ENCODE results near the gene LETMD1. TPM values are rescaled to one million over a fixed set of nuclear protein-coding genes. Genes with fewer than 3 reads are reported as not detected.

The LETMD1 gene
- total and polyA plus RNA-seq, 2 donors (not counting 3 experiments of a cell fraction or from before 2014, with no cell fraction given) = 38.9 to 47.7 TPM

DNA sequence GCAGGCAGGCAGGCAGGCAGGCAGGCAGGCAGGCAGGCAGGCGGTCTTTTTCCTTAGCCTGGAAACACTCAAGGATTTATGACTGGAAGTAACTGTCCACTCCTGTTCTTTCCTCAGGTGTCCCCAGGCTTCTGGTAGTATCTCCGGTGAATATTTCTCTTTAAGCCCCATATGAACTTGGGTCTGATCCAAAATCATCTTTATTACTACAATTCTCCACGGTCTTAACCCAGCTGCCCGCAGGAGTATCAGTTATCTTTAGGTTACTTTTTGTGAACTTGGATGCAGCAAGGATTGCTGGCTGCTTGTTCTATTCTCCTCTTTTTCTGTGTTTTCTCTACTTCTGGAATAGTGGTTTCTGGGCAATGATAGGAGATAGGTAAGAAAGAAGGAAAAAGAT lies 32.0 kb downstream of the LETMD1 start:
- no TSS peak for BruUV-seq (replicated peaks)
- Histone ChIP-seq H4K20me1 (replicated peaks; ENCODE audit: control insufficient read depth, extremely low read depth, insufficient read depth, low read length) (peaks cover 15% of the 10 kb centered on the region), H3K4me1 (ENCODE audit: control insufficient read depth, extremely low read depth, insufficient read depth, low read length) (peaks cover 12% of the 10 kb centered on the region), H3K36me3 (ENCODE audit: control insufficient read depth in 2 of 2, extremely low read depth in 1 of 2, insufficient read depth in 2 of 2, low read length in 2 of 2) (no peaks in the 10 kb centered on the region), H3K27me3 (ENCODE audit: control insufficient read depth in 2 of 2, insufficient read depth in 2 of 2, low read length in 2 of 2) (no peaks in the 10 kb centered on the region), H2AFZ (ENCODE audit: low read depth, low read length) (no peak overlapping the region), H3K9me1 (replicated peaks; ENCODE audit: control insufficient read depth, extremely low read depth, insufficient read depth, low read length) (no peaks in the 10 kb centered on the region), H3K27ac (ENCODE audit: insufficient read depth, low read depth, low read length) (no peak overlapping the region), H3K4me2 (ENCODE audit: insufficient read depth, low read length) (no peak overlapping the region), H3K9me3 (replicated peaks; ENCODE audit: control insufficient read depth, insufficient read depth, low read length) (no peaks in the 10 kb centered on the region), H3K9ac (replicated peaks; ENCODE audit: extremely low read depth, insufficient read depth, low read length) (no peak overlapping the region), H3K79me2 (ENCODE audit: control insufficient read depth, insufficient read depth, low read length) (peaks cover 63% of the 10 kb centered on the region), H3K4me3 (replicated peaks in 1 of 3; ENCODE audit: insufficient read depth in 1 of 3, low read depth in 1 of 3, low read length in 3 of 3) (no peak overlapping the region)
- DNase-seq (ENCODE audit: low read depth, low spot score) (no peak), FAIRE-seq (no peak)
- dilution Hi-C loops (cut with MboI; ENCODE audit: extremely low pct_ligation_motif_present, low sequenced_read_pairs) (no loop called here), intact Hi-C loops (cut with micrococcal nuclease) (loop anchor here (5.0 to 10.0 kb wide), 3 partner anchors 137 to 315 kb away; partner anchors contain the start of genes ATF1 and POU6F1)
- CTCF ChIA-PET = interaction anchor here (0.6 to 2.6 kb wide), 4 partner anchors 8 to 261 kb away, joined by 3 to 10 read pairs (median 5); no protein-coding TSS in a partner anchor
- POLR2A ChIA-PET = interaction anchor here (0.7 to 1.0 kb wide), 3 partner anchors 17 to 256 kb away, joined by 3 to 6 read pairs (median 6); no protein-coding TSS in a partner anchor
- TF ChIP-seq GATA2 (IDR thresholded peaks at IDR 0.05; ENCODE audit: insufficient read depth, insufficient read length, low read depth, low read length) (no peak), EZH2 (IDR thresholded peaks at IDR 0.05; ENCODE audit: borderline replicate concordance, low read depth, low read length, severe bottlenecking) (no peak), POLR2AphosphoS5 (IDR thresholded peaks at IDR 0.05; ENCODE audit: insufficient read depth, low read depth, low read length) (no peak), MYC (IDR thresholded peaks at IDR 0.05; ENCODE audit: low read depth, low read length) (no peak), POLR2A (IDR thresholded peaks at IDR 0.05; ENCODE audit: low read depth, low read length) (no peak), JUN (IDR thresholded peaks at IDR 0.05; ENCODE audit: borderline replicate concordance, insufficient read depth, insufficient read length, low read depth) (no peak), FOS (IDR thresholded peaks at IDR 0.05; ENCODE audit: borderline replicate concordance, insufficient read depth, low read length) (no peak)
- TF ChIP-seq, protein P1, sequence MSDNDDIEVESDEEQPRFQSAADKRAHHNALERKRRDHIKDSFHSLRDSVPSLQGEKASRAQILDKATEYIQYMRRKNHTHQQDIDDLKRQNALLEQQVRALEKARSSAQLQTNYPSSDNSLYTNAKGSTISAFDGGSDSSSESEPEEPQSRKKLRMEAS (IDR thresholded peaks at IDR 0.05; ENCODE audit: insufficient read depth, insufficient read length) = no peak
- TF ChIP-seq, protein P2, sequence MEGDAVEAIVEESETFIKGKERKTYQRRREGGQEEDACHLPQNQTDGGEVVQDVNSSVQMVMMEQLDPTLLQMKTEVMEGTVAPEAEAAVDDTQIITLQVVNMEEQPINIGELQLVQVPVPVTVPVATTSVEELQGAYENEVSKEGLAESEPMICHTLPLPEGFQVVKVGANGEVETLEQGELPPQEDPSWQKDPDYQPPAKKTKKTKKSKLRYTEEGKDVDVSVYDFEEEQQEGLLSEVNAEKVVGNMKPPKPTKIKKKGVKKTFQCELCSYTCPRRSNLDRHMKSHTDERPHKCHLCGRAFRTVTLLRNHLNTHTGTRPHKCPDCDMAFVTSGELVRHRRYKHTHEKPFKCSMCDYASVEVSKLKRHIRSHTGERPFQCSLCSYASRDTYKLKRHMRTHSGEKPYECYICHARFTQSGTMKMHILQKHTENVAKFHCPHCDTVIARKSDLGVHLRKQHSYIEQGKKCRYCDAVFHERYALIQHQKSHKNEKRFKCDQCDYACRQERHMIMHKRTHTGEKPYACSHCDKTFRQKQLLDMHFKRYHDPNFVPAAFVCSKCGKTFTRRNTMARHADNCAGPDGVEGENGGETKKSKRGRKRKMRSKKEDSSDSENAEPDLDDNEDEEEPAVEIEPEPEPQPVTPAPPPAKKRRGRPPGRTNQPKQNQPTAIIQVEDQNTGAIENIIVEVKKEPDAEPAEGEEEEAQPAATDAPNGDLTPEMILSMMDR (IDR thresholded peaks at IDR 0.05; ENCODE audit: extremely low read depth in 1 of 2, insufficient read depth in 1 of 2, low read depth in 1 of 2, low read length in 2 of 2) = no peak

All from endothelial cell of umbilical vein (primary cell).